H1 (cell line): ENCODE results near the gene SUGP1. TPM values are rescaled to one million over a fixed set of nuclear protein-coding genes. Genes with fewer than 3 reads are reported as not detected.

Source experiments
- KDM5A ChIP-seq: fragments of 200-600 bp; IDR thresholded peaks from 2 replicates; pipeline ENCODE4 v1.7.1; 2012; ENCODE audit warnings: mild to moderate bottlenecking, low read length, inconsistent platforms, mixed read lengths
- POU5F1 ChIP-seq: IDR thresholded peaks from 2 replicates; pipeline ENCODE4 v1.6.1; 2011; ENCODE audit warnings: low read depth, mild to moderate bottlenecking, low read length, moderate library complexity
- polyA plus RNA-seq, 7 experiments: library from polyadenylated mRNA; depleted of rRNA in 3 of 7; stranded (reverse) in 5 of 7; unstranded in 2 of 7; fragments of >200 nt in 5 of 7; fragments of 200-250 nt in 2 of 7; gene quantifications; 1 replicate in 5 of 7; 2 replicates in 1 of 7; 4 replicates in 1 of 7; pipeline versions ENCODE4 v1.2.1 to v1.2.3, GENCODE V29; 2011 to 2013; ENCODE audit warnings: missing spikeins in 2 of 7, mixed read lengths in 2 of 7
- total RNA-seq: library from RNA; stranded (reverse); fragmentation: NEBNext Ultra II Directional; extraction: Animal tissue kit (Norgen Biotek cat#: 25700); gene quantifications from 2 replicates; pipeline ENCODE4 v1.2.1, GENCODE V29; 2021
- TF ChIP-seq, protein P1 (sequence below), 3 experiments: IDR thresholded peaks; 1 replicate in 2 of 3; 2 replicates in 1 of 3; pipeline versions ENCODE4 v1.5.1 to v1.6.1; 2011; ENCODE audit warnings: low read length in 3 of 3, mild to moderate bottlenecking in 3 of 3, inconsistent platforms in 2 of 3, low read depth in 1 of 3, moderate library complexity in 1 of 3; ENCODE audit not compliant: insufficient read depth in 1 of 3; ENCODE audit errors: control extremely low read depth in 1 of 3
- TF ChIP-seq, protein P2 (sequence below): IDR thresholded peaks from 2 replicates; pipeline ENCODE4 v1.6.1; 2011; ENCODE audit warnings: low read depth, mild to moderate bottlenecking, low read length; ENCODE audit not compliant: insufficient read depth

SUGP1 gene
- total and polyA plus RNA-seq, 2 of the 8 experiments (the other 6 are each of a cell fraction or from before 2014, with no cell fraction given): 38.5 to 65.2 TPM

DNA sequence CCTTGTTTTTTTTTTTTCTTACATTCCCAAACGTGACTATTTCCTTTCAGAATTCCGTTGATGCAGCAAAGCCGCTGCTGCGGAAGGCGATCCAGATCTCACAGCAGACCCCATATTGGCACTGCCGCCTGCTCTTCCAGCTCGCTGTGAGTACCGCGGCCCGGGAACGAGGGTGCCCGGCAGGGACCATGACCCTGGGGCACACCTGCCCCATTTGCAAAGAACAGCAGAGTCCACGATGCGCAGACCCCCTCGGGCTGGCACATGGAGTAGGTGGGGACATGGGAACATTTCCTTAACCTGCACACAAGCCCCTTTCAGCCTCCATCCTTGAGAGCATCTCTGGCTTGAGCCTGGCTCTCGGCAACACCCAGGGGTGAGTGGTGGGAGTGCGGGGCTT, 16.8 kb upstream of the SUGP1 start (continued):
- TF ChIP-seq, protein P1, sequence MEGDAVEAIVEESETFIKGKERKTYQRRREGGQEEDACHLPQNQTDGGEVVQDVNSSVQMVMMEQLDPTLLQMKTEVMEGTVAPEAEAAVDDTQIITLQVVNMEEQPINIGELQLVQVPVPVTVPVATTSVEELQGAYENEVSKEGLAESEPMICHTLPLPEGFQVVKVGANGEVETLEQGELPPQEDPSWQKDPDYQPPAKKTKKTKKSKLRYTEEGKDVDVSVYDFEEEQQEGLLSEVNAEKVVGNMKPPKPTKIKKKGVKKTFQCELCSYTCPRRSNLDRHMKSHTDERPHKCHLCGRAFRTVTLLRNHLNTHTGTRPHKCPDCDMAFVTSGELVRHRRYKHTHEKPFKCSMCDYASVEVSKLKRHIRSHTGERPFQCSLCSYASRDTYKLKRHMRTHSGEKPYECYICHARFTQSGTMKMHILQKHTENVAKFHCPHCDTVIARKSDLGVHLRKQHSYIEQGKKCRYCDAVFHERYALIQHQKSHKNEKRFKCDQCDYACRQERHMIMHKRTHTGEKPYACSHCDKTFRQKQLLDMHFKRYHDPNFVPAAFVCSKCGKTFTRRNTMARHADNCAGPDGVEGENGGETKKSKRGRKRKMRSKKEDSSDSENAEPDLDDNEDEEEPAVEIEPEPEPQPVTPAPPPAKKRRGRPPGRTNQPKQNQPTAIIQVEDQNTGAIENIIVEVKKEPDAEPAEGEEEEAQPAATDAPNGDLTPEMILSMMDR (IDR thresholded peaks at IDR 0.05; ENCODE audit: control extremely low read depth in 1 of 3, insufficient read depth in 1 of 3, low read depth in 1 of 3, low read length in 3 of 3): no peak
- TF ChIP-seq POU5F1 (no peak), KDM5A (no peak)
- TF ChIP-seq, protein P2, sequence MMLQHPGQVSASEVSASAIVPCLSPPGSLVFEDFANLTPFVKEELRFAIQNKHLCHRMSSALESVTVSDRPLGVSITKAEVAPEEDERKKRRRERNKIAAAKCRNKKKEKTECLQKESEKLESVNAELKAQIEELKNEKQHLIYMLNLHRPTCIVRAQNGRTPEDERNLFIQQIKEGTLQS: no peak
